GM18861 (cell line): Measurements from ENCODE around the gene FAM181A.
A peak's percentile ranks its signal among the peaks of the same experiment; 100 is the strongest.

ENCODE experiments used
- ATAC-seq: cut with Tn5 transposase; IDR thresholded peaks from one replicate; pipeline ENCODE4 v1.9.1; 2021; ENCODE audit not compliant: unreplicated experiment

Gene FAM181A

DNA sequence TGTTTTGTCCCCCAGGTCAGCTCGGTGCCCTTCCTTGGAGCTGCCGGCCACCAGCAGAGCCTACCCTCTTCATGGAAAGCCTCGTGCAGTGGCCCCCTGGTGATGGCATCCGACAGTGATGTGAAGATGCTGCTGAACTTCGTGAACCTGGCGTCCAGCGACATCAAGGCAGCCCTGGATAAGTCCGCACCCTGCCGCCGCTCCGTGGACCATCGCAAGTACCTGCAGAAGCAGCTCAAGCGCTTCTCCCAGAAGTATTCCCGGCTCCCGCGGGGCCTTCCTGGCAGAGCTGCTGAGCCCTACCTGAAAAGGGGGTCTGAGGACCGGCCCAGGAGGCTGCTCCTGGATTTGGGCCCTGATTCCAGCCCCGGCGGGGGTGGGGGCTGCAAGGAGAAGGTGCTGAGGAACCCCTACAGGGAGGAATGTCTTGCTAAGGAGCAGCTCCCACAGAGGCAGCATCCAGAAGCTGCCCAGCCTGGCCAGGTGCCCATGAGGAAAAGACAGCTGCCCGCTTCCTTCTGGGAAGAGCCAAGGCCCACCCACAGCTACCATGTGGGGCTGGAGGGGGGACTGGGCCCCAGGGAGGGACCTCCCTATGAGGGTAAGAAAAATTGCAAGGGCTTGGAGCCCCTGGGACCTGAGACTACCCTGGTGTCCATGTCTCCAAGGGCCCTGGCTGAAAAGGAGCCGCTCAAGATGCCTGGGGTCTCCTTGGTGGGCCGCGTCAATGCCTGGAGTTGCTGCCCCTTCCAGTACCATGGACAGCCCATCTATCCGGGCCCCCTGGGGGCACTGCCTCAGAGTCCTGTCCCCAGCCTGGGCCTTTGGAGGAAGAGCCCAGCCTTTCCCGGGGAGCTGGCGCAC, 1.3 kb downstream of the FAM181A start:
- ATAC-seq, result no peak

DNA sequence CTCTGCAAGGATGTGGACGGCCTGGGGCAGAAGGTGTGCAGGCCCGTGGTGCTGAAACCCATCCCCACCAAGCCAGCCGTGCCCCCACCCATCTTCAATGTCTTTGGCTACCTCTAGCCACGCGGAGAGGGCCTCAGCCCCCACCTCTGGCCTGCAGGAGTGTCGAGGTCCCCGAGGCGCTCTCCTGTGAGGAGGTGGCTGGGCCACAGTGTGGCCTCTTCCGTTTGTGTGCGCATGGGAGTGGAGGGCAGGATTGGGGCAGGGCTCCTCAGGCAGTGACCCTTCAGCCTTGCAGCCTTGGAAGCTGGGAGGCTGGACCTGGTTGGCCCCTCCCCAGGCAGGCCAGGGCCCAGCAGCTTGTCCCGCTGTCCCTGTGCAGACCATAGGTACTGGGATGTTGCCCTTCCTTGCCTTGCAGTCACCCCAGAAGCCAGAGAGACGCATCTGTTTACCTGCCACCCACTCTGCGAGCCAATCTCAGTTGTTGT, 1.9 kb downstream of the FAM181A start:
- ATAC-seq, result no peak

DNA sequence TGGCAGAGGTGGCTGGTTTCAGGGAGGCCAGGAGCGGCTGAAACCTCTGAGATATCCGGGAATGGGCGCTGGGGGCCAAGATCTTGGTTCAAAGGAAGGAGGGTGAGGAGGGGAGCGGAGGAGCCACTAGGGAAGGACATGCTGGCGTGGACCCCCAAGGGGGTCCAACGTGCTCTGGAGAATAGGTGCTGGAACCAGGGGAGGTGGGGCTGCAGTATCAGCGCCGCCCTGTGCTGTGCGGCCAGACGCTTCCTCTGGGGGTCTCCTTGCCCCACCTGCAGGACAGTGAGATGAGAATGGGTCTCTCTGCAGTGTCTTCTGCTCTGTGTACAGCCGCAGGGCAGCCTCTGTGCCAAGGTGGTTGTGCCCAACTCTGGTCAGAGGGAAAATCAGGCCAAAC, 2.5 kb downstream of the FAM181A start:
- ATAC-seq, result no peak

DNA sequence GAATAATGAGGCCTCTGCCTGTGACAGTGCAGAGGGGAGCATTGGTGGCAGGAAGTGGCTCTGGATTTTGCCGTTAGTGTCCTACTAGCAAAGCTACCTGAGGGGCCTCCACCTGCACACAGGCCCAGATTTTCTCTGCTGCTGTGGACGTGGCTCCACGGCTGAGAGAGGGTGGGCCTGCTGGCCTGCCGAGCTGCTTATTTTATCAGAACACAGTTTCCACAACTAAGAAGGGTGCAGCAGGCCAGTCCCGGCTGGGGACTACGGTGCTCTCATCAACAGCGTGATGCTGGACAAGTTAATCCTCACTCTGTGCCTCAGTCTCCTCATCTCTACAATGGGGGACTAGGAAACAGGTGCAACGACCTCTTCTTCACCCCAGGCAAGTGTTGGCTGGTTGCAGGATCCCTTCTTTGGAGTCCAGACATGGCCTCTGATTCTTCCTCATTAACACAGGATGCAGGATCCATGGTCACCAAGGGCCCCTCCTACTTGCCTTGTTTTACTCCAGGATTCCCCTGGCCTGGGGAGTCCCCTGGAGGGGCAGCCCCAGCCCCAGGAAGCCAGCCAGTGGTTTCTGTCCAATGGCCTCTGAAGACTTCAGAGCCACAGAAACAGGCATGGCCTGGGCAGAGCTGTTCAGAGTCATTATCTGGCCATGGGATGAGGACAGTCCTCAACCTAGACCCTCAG, 3.3 kb downstream of the FAM181A start:
- no peak for ATAC-seq

DNA sequence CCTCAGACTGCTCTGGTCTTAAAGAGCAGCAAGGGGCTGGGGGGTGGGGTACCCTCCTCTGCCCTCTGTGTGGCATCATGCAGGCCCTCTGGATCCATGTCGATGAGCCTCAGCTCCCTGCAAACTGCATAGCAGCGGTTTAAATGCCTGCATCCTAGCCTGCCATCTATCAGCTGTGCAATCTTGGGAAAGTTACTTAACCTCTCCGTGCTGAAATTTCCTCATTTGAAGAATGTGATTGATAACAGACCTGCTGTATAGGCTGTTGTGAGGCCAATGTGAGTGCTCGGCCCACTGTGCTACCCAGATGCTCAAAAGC, 3.8 kb downstream of the FAM181A start:
- ATAC-seq, result no peak

DNA sequence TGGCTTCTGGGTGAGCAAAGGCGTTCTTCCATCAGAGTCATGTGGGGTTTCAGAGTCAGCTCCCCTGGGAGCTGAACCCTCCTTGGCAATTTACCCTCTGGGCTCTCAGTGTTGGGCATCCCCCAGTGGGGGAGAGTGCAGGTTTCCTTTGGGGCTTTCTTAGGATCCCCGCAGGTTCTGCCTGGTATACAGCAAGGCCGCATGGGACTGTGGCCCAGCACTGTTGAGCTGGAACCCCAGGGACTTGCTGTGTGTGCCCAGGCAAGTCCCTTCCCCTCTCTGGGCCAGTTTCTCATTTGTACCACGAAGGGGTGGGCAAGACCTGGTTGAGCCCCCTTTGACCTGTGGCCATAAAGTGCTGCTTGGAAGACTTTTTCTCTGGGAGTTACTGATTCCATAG, 5.5 kb downstream of the FAM181A start:
- no peak for ATAC-seq

DNA sequence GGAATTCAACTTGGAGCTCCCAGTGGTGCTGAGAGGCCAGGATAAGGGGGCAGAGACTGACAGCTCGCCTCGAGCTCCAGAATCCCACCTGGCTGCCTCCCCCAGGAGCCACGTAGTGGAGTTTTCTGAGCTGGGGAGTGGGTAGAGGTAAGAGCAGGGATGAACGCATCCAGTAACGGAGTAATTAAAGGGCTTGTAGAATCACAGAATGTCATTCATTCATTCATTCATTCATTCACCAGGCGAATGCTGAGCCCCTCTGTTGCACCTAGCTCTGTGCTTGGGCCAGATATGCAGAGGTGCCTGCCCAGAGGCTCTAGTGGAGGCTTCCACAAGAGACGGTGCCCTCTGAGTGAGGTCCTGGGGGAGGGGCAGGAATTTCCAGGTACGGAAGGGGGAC, 8.1 kb downstream of the FAM181A start:
- no peak for ATAC-seq

DNA sequence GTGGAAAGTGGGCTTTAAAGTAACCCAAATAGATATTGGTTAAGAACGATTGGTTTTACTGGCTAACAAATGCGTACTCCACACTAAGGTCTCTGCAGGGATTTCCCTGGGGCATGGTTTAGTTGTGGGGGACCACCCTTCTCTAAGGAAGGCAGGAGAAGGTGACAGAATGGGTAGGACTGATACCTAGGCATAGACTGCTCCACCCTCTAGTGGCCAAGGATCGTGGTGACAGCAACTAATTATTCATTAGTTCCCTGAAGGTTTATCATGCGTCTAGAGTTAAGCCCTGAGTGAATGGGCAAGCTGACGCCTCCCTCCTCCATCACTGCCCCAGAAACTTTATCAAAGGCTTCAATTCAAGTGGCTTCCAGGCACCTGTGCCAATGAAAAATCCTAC, 9.1 kb downstream of the FAM181A start:
- no peak for ATAC-seq

DNA sequence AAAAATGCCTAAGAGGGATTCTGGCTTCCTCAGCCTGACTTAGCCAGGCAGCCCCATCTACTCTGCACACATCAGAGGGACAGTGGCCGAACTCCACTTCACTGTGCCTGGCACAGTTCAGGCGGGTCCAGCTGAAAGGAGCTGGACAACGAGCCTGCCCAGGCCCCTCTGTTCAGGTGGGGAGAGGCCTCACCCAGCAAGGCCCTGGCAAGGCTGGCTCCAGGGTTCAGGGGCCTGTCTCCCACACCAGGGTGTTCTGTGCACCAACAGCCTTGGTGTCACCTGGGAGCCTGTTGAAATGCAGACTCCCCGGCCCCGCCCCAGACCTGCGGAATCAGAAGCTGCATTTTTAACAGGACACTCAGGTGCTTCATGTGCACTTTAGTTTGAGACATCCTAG, 9.8 kb downstream of the FAM181A start:
- no peak for ATAC-seq

DNA sequence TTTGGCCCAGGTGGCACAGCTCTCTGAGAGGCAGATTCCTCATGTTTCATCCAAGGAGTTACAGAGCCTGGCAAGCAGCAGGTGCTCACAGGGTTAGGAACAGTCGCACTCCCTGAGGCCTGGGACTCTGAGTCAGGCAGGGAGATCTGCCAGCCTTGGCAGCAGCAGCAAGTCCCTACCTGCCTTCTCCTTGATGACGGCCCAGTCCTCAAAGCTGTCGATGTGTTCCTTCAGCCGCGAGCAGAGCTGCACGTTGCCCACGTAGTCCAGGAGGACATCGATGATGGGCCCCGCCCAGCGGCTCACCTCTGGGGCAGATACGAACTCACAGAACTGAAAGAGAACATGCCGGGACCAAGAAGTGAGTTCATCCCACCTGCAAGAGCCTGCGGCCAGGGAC, 10.4 kb downstream of the FAM181A start:
- ATAC-seq, result no peak

DNA sequence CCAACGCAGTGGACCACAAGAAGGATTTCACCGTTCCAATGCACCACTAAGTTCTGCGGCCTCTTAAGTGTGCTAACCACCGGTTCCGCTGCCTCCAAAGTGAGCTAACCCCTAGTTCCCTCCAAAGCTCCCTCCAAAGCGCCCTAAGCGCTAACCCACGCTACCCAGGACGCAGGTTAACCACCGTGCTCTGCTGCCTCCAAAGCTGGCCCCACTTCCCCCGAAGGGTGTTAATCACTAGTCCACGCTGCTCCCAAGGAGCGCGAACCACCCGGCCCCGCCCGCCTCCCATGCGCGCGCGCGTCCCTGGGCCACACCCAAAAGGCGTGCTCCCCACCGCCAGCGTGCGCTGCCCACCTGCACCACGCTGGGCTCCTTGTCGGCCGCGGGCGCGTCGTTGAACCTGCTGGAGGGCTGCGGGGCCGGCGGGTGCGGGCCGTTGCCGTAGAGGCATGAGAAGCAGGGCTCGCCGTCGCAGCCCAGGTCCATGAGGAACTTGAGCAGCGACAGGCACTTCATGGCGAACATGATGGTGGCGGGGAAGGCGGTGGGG, 11.7 kb downstream of the FAM181A start:
- ATAC-seq, result no peak

DNA sequence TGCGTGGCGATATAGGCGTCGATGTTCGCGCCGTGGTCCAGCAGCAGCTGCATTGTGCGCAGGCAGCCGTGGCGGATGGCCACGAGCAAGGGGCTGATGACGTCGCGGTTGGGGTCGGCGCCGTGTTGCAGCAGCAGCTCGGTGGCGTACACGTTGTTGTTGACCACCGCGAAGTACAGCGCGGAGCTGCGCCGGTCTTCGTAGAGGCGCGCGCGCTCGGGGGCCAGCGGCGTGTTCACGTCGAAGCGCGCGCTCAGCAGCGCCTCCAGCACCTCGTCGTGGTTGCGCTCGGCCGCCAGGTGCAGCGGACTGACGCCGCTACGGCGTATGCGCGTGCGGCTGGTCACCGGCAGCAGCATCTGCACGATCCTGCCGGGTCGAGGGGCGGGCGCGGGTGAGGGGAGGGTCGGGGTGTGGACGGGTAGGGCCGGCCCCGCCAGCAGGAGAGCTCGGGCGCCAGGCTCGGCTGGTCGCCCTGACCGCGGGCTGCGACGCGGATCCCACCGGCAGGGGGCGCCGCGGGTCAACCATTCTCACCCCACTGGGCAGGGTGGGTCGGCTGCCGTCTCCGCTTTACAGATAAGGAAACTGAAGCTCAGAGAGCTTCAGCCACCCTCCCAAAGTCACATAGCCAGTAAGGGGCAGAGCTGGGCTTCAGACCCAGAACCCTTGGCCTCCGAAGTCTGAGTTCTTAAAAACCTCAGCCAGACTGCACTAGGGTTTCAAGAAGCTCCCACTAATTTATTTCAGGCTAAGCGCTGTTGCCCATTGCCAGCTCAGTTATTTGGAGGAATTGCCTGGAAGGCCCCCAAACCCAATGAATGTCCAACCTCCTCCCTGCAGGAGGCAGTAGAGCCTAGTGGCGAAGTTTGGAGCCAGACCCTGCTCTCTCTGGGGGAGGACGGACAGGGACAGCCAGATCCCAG, 12.4 kb downstream of the FAM181A start:
- peak; percentile 83 for ATAC-seq

DNA sequence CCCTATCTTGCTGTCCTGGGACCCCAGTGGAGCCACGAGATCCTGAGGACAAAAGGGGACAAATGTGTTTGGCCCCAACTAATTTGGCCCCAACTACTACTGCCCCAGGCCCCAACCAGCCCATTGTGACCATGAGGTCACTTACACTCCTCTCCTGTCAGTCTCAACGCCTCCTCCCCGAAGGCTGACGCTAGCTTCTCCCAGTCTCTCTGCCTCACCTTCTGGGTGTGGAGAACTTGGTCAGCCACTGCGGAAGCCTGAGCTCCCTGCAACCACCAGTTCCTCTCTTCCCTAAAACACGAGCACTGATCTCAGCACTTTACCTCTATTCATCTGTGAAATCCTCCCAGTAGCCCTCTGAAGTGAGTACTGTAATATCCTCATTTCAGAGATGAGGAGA, 13.3 kb downstream of the FAM181A start:
- no peak for ATAC-seq

DNA sequence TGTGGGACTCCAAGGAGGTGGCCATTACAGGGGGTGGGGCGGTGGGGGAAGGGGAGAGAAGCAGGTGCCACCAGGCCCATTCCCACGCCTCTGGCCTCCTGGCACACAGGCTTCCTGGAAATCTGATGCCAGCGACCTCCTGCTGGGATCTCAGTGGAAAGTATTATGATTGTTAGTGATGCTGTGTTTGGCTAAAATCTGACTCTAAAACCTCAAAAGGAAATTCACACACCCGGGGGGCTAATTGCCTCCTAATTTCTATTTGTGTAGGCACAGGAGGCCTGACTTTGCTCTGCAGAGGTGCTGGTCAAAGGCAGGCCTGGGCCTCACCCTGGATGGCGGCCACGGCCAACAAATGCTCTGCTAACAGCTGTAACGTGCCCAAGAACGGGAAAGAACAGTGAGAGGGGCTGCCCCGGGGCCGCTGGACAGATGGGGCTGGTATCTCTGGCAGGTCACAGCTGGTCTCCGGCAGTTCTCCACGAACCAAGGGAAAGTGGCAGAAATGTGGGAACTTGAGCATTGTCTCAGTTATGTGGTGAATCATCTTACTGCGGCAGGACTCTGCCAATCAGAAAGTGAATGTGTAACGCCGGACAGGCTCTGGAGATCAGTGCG, 14.3 kb downstream of the FAM181A start:
- ATAC-seq, result no peak

DNA sequence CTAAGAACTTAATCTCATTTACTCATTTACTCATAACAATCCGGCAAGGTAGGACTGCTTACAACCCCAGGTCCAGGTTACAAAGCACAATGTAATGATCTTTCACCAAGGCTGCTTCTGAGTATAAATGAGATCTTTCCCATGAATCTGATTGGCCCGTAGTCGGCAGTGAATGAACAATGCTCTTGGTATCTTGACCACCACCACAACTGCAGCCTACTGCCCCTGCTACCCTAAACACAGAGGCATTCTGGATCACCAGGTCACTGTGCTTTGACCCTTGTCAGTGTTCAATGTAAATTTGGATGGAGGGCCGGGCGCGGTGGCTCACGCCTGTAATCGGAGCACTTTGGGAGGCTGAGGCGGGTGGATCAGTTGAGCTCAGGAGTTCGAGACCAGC, 15.9 kb downstream of the FAM181A start:
- no peak for ATAC-seq

DNA sequence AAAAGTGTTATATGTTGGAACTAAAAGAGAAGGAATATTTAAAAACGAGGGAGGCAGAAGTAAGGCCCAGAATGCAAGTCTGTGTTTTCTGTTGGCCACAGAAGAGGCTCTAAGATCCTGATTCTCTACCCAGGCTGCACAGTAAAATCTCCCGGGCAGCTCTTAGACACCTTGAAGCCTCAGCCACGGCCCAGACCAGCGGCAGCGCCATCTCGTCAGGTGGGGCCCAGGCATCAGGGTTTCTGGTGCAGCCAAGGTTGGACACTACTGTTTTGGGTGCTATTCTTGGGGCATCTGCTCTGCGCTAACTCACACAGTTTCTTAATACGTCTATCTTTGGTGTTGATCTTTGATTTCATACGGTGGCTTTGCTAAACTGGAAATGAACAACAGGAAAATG, 16.8 kb downstream of the FAM181A start:
- ATAC-seq, result no peak

DNA sequence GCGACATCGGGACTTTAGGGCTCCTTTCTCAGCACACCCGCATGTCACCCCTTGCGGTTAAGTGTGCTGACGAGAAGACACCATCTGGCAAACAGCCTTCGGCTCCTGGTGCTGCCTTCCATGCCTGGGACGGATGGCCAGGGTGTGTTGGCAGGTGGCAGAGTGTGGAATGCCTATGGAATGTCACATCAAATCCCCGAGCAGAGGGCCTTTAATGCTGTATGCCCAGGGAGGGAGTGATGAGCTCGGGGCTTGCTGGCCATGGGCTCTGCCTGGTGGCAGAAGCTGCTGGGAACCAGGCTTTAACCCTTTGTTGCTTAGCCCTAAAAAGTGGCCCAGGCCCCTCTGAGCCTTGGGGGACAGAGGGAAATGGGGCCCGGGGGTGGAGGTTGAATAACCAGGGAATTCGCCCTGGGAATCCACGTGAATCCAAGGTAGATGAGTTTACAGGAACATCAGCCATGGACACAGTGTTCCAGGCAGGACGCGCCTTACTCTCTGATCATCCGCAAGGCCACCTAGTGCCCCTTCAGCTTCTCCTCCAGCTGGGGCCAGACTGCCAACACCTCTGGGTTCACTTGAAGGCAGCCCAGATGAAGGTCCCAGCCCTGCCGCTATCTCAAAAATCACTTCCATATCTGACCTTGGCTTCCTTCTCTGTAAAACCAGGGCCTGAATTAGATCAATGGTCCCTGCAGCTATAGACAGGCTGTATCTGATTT, 17.4 kb downstream of the FAM181A start:
- ATAC-seq, result no peak

DNA sequence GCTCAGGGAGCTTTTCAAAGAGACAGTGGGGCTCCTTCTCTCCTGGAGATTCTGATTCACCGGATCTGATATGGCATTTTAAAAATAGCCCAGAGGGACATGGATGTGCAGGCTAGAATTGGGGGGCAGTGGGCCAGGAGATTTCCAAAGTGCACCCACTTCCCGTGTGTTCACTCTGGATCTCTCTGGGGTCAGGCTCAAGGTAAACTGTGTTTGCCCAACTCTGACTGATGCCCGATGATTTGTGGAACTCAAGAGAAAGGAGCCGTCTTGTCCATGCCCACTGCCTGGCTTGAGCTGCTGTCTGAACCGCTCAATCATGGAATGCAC, 17.9 kb downstream of the FAM181A start:
- ATAC-seq, result no peak

DNA sequence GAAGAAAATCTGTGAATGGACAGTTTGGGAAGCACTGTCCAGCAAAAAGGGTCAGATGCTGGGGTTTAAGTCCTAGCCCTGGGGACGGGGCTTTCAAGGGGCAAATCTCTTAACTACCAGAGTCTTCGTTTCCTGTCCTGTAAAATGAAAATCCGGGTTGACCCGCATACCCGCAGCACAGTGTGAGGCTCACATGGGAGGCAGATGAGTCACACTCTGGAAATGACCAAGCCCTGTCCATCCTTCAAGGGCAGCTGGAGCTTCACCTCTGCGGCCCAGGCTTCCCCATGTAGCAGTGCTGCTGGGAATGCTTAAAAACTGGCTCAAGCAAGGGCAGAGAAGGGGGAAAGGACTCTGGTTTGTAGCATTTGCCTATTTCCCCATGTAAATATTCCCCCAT, 19.0 kb downstream of the FAM181A start:
- ATAC-seq, result no peak

DNA sequence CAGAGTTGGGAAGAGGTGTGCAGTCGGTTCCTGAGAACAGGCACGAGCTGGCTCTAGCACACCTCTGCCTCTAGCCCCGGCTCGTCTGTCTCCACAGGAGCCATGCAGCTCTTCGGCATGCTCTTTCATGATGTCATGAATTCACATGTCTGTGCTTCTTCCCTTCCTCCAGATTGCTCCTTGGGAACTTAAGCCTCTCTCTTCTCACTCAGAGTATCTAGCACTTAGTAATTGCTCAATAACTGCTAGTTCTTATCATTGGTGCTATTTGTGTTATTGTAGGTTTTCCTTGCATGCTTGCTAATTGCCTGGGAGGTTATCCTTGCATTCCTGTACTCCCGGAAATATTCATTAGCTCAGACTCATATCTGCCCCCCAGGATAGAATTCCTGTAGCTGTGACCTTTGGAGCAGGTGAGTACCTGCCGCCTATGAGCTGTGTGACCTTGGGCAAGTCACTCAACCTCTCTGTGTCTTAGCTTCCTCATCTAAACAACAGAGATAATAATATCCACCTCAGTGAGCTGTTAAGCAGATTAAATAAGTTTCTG, 19.5 kb downstream of the FAM181A start:
- no peak for ATAC-seq
